Measurements from ENCODE around the gene JMJD8.

JMJD8 gene, protein sequence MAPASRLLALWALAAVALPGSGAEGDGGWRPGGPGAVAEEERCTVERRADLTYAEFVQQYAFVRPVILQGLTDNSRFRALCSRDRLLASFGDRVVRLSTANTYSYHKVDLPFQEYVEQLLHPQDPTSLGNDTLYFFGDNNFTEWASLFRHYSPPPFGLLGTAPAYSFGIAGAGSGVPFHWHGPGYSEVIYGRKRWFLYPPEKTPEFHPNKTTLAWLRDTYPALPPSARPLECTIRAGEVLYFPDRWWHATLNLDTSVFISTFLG

DNA sequence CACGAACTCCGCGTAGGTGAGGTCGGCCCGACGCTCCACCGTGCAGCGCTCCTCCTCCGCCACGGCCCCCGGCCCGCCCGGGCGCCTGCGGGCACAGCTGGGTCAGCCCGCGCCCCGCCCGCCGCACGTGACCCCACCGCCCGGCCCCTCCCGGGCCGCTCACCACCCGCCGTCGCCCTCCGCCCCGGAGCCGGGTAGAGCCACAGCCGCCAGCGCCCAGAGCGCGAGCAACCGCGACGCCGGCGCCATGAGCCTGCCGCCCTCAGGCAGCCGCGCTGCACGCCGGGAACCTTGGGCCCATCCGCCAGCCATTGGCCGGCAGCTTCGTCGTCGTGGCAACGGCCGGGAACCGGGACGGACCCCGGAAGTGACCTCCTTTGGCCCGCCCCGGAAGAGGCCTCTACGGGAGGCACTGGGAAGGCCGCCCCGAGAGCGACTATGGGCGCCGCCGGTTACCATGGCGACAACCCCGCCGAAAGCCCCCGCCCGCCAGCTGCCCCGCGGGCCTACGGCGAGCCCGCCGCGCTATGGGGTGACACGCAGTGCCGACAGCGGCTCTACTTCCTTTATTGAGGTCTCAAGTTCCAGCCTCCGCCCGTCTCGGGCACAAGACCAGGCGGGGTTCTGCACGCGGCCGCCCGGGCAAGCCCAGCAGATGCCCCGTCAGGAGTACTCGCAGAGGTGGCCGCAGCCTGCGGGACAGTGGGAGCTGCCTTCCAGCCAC is at the start of gene JMJD8:
Gene JMJD8 (minus strand): TSS at position 264 of the 724 bp plus-strand sequence. CDS start 15 bp downstream, at position 249.
- peak; percentile 96 for DNase-seq (ENCODE audit: low read depth)

DNA sequence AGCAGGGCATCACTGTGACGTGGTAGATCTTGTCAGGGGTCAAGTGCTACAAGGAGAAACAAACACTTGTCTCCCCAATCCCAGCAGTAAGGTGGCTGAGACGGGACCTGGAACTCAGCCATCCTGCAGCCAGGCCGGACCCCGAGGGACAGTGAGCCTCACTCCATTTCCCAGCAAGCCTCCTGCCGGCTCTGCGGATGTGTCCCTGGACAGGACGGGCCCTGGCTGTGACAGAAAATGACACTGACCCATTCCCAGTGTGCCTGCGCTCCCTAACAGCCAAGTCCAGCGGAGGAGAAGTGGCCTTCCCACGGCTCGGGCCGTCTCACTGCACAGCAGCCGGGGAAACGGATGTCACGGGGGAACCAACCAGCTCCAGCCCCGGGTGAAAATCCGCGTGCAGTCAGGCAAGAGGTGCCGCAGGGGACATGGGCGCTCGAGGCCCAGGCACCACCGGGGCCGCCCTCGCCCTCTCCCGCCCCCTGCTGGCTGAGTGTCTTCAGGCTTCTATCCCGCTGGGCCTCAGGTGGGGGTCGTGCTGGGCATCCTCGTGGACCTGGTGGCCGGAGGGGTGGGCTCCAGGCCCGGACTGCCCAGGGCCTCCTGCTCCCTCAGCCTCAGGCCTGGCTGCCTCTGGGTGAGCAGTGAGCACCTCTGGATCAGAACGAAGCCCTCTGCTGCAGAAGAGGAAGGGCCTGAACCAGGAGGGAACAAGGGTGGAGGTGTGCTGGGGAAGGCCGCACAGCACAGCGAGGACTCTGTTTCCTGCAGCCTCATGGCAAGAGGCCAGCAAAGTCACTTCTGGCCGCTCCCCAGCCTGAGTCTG is 49.5 kb upstream of the JMJD8 start:
- no peak for DNase-seq (ENCODE audit: low read depth)

DNA sequence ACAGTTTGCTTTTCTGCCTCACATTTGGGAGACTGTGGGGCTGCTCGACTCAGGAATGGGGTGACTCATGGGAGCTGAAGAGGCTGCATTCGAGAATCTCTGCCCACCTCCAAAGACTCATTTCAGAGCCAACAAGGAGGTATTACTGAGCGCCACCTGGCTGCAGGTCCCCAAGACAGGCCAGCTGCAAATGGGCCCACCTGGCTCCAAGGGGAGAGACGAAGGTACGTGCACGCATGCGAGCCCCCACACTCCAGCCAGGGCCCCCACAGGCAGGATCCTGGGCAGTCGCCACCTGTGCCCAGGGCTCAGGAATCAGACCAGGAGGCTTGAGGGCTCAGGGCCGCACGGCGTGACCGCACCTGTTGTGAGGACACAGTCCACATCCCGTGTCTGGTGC is 48.8 kb upstream of the JMJD8 start:
- no peak for DNase-seq (ENCODE audit: low read depth)

DNA sequence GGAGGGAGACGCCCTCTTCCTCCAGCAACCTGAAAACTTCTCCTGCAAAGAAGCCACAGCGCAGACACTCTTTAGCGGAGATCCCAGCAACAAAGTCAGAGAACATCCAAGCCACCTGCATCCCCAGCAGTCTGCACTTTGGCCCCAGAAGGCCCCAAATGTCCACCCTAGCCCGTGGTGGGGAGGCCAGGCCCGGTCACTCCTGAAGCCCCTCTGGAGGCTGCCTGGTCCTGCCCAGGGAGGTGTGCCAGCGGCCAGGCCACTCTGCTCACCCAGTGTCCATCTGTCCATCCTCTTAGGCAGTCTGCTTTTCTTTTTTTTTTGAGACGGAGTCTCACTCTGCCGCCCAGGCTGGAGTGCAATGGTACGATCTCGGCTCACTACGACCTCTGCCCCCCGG is 48.2 kb upstream of the JMJD8 start:
- no peak for DNase-seq (ENCODE audit: low read depth)

GRCh38 chr16:730666-731509 is 46.8 kb upstream of the JMJD8 start:
- no peak for DNase-seq (ENCODE audit: low read depth)

DNA sequence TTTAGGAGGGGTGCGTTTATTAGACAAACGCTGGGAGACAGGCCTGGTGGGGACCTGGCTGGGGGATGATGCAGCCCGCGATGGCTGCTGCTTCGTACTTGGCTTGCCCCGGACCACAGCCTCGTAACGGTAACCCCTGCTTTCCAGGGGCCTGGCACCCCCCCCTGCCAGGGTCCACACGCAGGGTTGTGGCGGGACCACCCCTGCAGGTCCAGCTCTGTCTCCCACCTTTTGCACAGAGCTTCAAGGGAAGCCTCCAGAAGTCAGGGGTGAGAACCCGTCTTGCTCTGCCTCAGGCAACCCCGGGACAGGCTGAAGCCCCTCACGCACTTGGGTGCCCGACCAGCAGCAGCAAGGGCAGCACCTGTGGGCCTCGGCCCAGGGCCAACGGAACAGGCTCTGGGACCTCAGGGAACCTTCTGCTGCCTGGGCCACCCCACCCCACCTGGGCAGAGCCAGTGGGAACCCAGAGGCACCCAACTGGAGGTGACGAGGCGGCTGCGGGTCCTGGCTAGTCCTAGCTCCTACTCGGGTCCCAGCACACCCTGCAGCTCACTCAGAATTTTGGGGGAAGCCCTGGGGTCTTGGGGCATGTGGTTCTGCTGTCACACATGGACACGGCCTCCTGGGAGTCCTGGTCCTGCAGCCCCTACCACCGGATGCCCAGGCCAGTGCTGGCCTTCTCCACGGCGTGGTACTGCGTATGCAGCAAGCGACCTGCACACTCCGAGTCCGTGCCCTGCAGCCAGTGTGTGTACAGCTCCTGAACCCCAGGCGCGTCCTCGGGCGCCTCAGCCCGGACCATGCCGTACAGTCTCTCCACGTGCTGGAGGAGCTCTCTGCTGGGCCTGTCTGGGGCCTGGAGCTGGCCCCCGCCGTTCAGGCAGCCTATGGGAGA is 45.9 kb upstream of the JMJD8 start:
- no peak for DNase-seq (ENCODE audit: low read depth)

DNA sequence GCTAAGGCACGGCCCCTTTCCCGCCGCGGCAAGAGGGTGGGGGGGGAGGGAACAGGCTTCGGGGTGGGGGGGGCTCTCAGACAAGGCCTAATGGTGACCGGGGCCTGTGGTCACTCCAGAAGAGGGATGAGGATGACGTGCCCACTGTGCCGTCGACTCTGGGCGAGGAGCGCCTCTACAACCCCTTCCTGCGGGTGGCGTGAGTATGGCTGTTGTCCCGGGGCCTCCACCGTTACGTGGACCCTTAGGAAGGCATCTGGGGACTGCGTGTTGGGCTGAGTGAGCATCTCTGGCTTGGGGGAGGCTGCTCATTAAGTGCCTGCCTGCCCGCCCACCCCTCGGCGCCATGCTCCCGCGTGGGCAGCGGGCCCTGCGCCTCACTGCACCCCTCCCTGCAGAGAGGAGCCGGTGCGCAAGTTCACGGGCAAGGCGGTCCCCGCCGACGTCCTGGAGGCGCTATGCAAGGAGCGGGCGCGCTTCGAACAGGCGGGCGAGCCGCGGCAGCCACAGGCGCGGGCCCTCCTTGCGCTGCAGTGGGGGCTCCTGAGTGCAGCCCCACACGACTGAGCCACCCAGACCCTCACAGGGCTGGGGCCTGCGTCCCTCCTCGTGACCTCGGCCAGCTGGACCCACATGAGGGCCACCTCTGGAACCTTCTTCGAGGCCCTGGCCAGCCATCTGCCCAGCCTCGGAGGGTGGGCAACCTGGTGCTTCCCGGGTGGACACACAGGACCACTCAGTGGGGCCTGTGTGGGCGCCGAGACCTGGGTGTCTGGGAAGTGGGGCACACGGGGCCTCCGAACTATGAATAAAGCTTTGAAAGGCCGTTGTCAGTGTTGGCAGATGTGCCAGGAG is 45.0 kb upstream of the JMJD8 start:
- no peak for DNase-seq (ENCODE audit: low read depth)

DNA sequence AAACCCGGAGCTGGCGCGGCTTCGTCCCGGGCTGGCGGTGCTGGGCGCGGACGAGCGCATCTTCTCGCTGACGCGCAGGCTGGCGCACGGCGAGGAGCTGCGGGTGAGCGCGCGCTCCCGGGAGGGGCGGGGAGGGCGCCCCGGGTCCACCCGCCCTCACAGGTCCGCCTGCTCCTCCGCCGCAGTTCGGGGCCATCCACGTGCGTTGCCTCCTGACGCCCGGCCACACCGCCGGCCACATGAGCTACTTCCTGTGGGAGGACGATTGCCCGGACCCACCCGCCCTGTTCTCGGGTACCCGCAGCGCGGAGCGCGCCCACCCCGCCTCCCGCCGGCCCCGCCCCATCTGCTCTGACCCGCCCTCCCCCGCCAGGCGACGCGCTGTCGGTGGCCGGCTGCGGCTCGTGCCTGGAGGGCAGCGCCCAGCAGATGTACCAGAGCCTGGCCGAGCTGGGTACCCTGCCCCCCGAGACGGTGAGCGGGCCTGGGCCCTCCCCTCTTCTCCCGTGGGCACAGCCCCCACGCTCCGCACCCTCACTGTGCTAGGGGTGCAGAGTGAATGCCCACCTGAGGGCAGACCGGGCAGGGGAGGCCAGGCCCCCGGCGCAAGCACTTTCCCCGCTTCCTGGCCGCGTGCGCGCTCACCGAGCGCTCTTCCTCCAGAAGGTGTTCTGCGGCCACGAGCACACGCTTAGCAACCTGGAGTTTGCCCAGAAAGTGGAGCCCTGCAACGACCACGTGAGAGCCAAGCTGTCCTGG is 44.2 kb upstream of the JMJD8 start:
- DNase-seq (ENCODE audit: low read depth) = peak; percentile 40

DNA sequence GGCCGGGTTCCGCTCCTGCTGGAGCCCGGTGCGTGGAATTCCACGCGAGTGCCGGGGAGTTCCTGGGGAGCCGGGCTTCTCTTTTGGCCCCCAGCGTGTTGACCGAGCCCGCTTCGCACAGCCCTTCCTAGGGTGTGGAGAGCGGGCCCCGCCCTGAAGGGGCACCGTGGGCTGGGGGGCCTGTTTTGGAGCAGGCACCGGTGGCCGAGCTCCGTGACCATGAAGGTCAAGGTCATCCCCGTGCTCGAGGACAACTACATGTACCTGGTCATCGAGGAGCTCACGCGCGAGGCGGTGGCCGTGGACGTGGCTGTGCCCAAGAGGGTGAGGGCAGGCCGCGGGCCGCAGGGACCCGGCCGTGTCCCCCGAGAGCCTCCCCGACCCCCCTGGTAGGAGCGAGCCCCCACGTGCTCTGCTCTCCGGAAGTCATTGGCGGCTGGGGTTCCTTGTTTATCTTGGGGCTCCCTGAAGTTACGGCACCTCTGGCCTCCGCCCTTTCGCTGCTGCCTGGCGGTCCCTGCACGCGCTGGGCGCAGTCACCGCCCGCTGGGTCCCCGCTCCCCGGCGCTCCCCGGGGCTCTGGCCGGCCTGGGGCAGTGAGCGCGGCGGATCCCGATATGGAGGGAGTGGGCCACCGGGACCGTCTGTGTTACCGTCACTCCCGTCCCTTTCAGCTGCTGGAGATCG is 43.3 kb upstream of the JMJD8 start:
- no peak for DNase-seq (ENCODE audit: low read depth)

- DNase-seq (ENCODE audit: low read depth) = peak; percentile 38
Measured at GRCh38 chr16:726438-727290, 42.5 kb upstream of the JMJD8 start, which contains the start of the genes CCDC78 and HAGHL. TSS of gene CCDC78 (minus strand) at chr16:726443. CDS start at chr16:726367, 76 bp downstream. TSS of gene HAGHL (plus strand) at chr16:727106. CDS start at chr16:727510, 404 bp downstream.

- no peak for DNase-seq (ENCODE audit: low read depth)
Measured at GRCh38 chr16:726188-726437, 42.0 kb upstream of the JMJD8 start.

DNA sequence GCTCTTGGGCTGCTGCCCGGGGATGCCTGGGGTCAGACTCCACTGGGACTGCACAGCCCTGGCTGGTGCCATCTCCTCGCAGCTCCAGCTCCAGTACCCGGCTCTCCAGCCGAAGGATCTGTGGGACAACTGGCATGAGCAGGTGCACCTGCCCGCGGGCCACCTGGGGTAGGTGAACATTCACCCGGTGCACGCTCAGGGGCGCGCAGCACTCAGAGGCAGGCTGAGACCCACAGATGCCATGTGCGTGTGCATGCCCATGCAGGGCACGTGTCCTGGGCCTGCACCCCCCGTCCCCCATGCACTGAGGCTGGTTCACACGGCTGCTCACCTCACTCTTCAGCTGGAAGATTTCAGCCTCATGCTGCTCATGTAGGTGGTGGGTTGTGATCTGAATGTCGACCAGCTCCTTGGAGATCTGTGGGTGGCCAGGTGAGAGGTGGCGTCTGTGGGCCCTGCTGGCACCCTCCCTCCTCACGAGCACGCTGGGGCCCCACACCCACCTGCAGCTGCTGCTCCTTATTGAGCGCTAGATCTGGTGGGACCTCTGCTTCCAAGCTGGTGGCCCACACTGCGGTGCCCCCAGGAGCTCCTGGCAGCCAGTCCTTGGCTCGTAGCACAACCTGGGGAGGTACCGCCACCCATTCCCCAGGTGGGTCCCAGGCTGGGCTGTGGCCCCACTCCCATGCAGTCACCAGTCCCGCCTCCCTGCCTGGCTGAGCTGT is 41.5 kb upstream of the JMJD8 start:
- no peak for DNase-seq (ENCODE audit: low read depth)

- DNase-seq (ENCODE audit: low read depth) = no peak
Measured at GRCh38 chr16:725041-725376, 40.9 kb upstream of the JMJD8 start.

DNA sequence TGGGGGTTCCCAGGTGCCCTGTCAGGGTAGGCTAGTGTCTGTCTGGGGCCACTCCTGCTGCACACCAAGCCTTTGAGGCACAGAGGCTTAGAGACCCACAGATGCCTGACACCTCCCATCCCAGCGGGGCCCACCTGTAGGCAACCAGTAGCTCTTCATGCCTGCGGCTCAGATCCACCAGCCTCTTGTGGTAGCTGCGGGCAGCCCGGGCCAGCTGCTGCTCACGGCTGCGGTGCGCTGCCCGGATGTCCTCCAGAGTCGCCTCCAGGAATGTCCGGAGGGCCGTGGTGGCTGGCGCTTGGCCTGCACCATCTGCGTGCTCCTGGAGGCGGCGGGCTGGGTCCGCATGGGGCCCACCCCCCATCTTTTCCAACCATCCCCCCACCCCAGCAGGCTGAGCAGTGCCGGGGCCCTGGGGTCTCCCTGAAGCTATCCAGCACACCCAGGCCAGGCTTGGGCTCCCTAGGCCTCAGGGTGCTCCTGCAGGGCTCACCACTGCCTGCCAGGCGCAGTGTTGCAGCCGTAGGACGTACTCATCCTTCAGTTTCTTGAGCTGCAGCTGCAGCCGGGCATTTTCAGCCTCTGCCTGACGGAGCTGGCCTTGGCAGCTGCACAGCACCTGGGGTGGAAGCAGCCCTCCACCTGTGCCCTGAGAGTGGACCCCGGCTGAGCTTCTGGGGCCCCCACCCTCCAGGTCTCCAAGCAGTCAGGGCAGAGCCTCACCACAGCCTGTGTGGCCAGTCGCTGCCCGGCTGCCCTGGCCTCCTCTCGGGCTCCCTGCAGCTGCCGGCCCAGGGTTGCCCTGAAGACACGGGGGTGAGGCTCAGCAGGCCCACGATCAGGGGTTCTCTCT is 40.3 kb upstream of the JMJD8 start:
- no peak for DNase-seq (ENCODE audit: low read depth)

GRCh38 chr16:723695-724094 is 39.6 kb upstream of the JMJD8 start:
- DNase-seq (ENCODE audit: low read depth) = no peak

Measured in T-helper 22 cell (primary cell).